HL-60/S4 treated with phorbol 12-myristate 13-acetate at 8.2 ng/mL for 4 days and 3 days (cell line): ENCODE measurements around the gene SHTN1.

Experiments
- in situ Hi-C: fragments of 300-500 bp; cut with MboI; formaldehyde crosslinking; loops from 2 replicates; pipeline ENCODE4 v1.15.0; 2022; ENCODE audit warnings: low sequenced_read_pairs

SHTN1 gene

DNA sequence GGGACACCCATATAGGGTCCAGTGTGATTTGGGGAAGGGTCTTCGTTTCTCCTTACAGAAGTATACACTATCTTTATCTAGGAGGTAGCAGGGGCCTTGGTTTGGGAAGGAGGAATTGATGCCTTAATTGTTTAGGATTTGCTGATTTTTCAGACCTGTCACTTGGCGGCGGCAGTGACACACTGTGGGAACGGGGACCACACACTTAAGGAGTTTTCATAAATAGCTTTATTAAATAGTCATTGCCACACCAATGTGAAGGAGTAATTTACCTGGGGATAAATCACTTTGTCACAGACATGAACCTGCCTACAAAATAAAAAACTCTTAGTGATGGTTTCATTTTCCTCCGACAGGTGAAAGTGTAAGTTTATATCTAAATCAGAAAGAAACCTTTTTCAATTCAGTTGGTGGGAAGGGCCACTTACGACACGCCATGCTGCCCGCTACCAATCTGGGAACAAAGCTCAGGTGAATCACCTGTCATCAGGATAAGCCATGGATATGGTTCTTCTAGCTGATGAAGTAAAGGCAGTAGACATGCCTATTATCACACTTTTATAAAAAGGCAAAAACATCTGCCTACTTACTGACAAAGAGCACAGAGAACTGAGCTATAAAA lies 168.0 kb downstream of the SHTN1 start:
- in situ Hi-C loops, result no loop called here

DNA sequence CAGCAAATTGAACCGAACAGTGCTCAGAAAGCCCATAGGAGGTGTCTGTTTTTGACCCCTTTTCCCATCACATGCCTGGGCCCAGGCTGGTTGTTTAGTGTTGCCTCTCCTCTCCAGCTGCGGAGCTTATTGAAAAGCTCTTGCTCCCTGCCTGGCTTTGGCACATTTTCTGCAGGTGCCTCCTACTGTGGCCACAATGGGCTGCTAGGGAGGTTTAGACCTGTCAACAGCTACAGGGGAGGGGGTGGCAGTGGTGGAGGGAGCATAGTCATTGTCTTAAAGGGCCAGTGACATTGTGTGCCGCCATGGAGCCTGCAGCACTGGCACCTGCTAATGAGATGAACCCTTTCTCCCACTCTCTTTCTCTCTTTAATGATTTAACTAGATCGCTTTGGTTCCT lies 168.9 kb downstream of the SHTN1 start:
- in situ Hi-C loops, result no loop called here

DNA sequence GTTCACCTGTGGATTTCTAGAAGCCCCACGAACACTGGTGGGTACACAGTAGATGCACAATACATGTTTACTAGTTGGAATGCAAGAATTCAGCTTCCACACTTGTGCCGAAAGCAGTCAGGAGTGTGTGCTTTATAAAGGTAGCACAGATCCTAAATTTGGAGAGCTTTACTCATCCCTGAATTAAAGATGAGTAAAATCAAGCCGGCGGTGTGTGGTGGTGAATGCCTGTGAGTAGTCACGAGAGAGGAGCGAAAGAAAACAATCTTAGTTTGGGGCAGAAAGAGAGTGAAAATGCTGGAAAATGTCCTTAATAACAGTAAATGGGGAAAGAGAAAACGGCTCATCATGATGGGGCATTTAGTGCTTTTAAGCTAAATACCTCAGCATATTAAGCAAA lies 169.3 kb downstream of the SHTN1 start:
- in situ Hi-C loops, result no loop called here

DNA sequence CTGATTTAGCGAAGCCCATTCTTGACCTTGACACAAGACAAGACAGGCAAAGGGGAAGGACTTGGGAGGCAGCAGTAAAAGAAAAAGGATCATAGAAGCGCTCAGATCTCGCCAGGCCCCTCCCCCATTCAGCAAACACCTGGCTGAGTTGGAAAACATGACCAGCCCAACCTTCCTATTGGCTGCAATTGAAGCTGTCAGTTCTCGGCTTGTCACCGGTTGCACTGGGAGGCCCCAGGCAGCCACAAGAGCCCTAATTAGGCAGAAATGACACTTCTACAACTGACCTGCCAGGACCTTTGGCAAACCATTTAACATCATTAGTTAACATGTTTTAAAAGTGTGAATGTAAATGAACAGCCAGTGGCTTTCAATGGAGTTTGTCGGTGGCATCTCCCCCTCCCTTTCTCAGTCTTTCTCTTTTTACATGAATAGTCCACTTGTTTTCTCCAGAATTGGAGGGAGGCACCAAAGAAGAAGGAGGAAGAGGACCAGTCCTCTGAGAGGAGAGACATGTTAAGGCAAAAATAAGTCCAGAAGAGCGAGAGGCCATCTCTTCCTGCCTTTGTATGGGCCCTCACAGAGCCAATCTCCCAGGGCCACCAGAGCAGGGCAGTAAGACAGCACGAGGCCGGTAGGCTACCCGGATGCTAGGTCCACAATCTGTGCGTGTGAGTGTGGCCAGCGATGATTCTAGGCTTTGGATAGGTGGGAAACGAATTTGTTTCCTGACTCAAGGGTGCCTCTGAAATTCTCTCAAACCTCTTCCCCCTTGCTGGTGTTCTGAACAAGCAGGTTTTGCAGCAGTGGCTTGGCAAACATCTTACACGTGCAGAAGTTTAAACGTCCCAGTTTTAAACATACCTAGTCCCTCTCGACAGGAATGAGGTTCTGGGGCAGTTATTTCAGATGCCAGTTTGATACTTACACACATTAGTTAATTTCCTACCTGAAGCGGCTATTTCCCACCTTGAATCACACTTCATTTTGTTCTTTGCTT lies 170.7 kb downstream of the SHTN1 start:
- in situ Hi-C loops, result no loop called here

DNA sequence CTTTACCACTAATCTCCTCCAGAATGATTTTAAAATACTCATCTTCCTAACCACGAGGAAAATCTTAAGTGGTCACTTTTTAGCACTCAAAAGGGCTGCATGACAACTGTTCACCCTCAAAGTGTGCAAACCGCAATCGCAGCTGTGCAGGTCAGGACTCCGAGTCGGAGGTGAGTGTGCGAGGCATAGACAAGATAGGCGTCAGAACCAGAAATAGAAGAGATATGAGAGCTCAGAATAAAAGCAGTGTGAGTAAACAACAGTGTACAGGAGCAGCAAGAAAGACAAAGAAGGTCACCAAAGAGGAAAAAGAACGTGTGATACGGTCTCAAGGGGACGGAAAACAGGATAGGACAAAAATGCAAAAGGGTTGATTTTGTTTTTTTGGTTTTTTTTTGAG lies 173.2 kb downstream of the SHTN1 start:
- in situ Hi-C loops, result no loop called here
